ENCODE data around the gene RNF138. TPM values are rescaled to one million over a fixed set of nuclear protein-coding genes. Genes with fewer than 3 reads are reported as not detected.

RNF138 gene
- total and polyA plus RNA-seq, 2 of the 8 experiments (the other 6 are each of a cell fraction or from before 2014, with no cell fraction given), result 29.2 to 109 TPM

- no peak overlapping the region for H3K18ac ChIP-seq (ENCODE audit: extremely low read depth, low read length)
- no peaks in the 10 kb centered on the region for H3K36me3 ChIP-seq (ENCODE audit: control insufficient read depth in 2 of 4, insufficient read depth in 4 of 4, low read length in 3 of 4)
- FAIRE-seq (no peak), DNase-seq (ENCODE audit: low read depth in 1 of 2, low spot score in 2 of 2) (no peak)
- 79% methylated on average over 1 of the region's 1 CpG; no CpG with 5 or more reads in 1 of the 2 experiments for WGBS, 2 experiments (ENCODE audit: extremely low coverage in 1 of 2, insufficient coverage in 1 of 2, insufficient read length in 1 of 2, insufficient replicate concordance in 2 of 2, low coverage in 1 of 2, low lambda C conversion rate in 2 of 2, missing lambda C conversion rate in 1 of 2)
- H3K56ac ChIP-seq (replicated peaks; ENCODE audit: insufficient read length, low read depth, low read length), result no peak overlapping the region
- no peak overlapping the region for H3K4me2 ChIP-seq (ENCODE audit: insufficient read depth in 1 of 2, low read depth in 2 of 2, low read length in 2 of 2)
- H2BK5ac ChIP-seq (ENCODE audit: low read depth, low read length), result no peak overlapping the region
- H4K20me1 ChIP-seq (replicated peaks in 1 of 2; ENCODE audit: control insufficient read depth in 1 of 2, insufficient read depth in 2 of 2, low read length in 2 of 2), result no peaks in the 10 kb centered on the region
- H4K8ac ChIP-seq (ENCODE audit: extremely low read depth, insufficient read depth, low read length), result no peak overlapping the region
- no peak overlapping the region for H2BK12ac ChIP-seq (ENCODE audit: low read depth, low read length)
- no peak overlapping the region for H3K4me3 ChIP-seq (ENCODE audit: extremely low read depth in 1 of 4, insufficient read depth in 2 of 4, low read depth in 3 of 4, low read length in 4 of 4)
- no peak overlapping the region for H3K14ac ChIP-seq (ENCODE audit: insufficient read length)
- H2BK120ac ChIP-seq (replicated peaks; ENCODE audit: low read depth, low read length), result no peak overlapping the region
- no peak overlapping the region for H3K9ac ChIP-seq (replicated peaks in 1 of 4; ENCODE audit: extremely low read depth in 1 of 4, low read depth in 3 of 4, low read length in 3 of 4)
- no peaks in the 10 kb centered on the region for H3K27me3 ChIP-seq (replicated peaks in 1 of 4; ENCODE audit: control insufficient read depth in 3 of 4, extremely low read depth in 1 of 4, insufficient read depth in 3 of 4, low read length in 3 of 4)
- no peak overlapping the region for H3K27ac ChIP-seq (ENCODE audit: low read depth, low read length)
- no peak overlapping the region for H2BK15ac ChIP-seq (ENCODE audit: low read length)
- no peak overlapping the region for H4K5ac ChIP-seq (ENCODE audit: insufficient read length, low read depth, low read length)
- ChIA-PET POLR2A (ENCODE audit: partially characterized antibody) (no interaction called here), CTCF (ENCODE audit: partially characterized antibody) (interaction anchor here (0.6 kb wide), 1 partner anchor 132 kb away, joined by 3 read pairs; no protein-coding TSS in a partner anchor)
- H2AFZ ChIP-seq (ENCODE audit: low read length), result no peak overlapping the region
- no peaks in the 10 kb centered on the region for H3K23me2 ChIP-seq (ENCODE audit: low read depth, low read length)
- 0 out of 4 replicates have a peak, but pooled peaks cover 0 to 2% of the 10 kb centered on the region in 2 experiments for H3K9me3 ChIP-seq (ENCODE audit: insufficient read depth in 2 of 2, low read depth in 1 of 2, low read length in 1 of 2)
- TF ChIP-seq KDM1A (IDR thresholded peaks at IDR 0.05; ENCODE audit: borderline replicate concordance, low read length) (no peak), SP1 (IDR thresholded peaks at IDR 0.05; ENCODE audit: low read depth, low read length) (peak; percentile 19; the same call in 1 of the 2 replicates)
- H3K4ac ChIP-seq (replicated peaks; ENCODE audit: insufficient read length, low read depth, low read length), result no peak overlapping the region
- H3K79me1 ChIP-seq (ENCODE audit: low read depth, low read length), result no peaks in the 10 kb centered on the region
- no peak overlapping the region for H3K23ac ChIP-seq (ENCODE audit: insufficient read length)
- no peak overlapping the region for H2AK5ac ChIP-seq (ENCODE audit: low read depth, low read length)
- H3K79me2 ChIP-seq (ENCODE audit: control insufficient read depth in 1 of 2, insufficient read depth in 2 of 2, low read length in 2 of 2), result no peaks in the 10 kb centered on the region
- H2BK20ac ChIP-seq (ENCODE audit: low read length), result no peak overlapping the region
- H4K91ac ChIP-seq (replicated peaks; ENCODE audit: insufficient read length, low read length), result no peak overlapping the region
- no peaks in the 10 kb centered on the region; a peak in 1 of 7 replicates for H3K4me1 ChIP-seq (replicated peaks in 1 of 4; ENCODE audit: control insufficient read depth in 3 of 4, insufficient read depth in 4 of 4, low read length in 3 of 4)
Measured at GRCh38 chr18:32081881-32082280, 9.8 kb upstream of the RNF138 start.
